Measurements from ENCODE around the gene TBATA. TPM values are rescaled to one million over a fixed set of nuclear protein-coding genes. Genes with fewer than 3 reads are reported as not detected.

Gene TBATA
- total RNA-seq, 2 donors from 2014 or later = not detected

- no peak for TF ChIP-seq CTCF (conservative IDR thresholded peaks at IDR 0.05)
These were observed 48.4 kb upstream of the TBATA start for GRCh38 chr10:70833601-70834000.

GRCh38 chr10:70832852-70833528 is 47.8 kb upstream of the TBATA start:
- H3K36me3 Mint-ChIP-seq (ENCODE audit: low read depth) = peaks cover 56% of the 10 kb centered on the region
- WGBS, 2 experiments (ENCODE audit: insufficient coverage in 1 of 2, insufficient read length in 1 of 2) = 80 to 97% methylated on average over 1 to 3 of the region's 3 CpGs
- TF ChIP-seq CTCF (conservative IDR thresholded peaks at IDR 0.05) = no peak
- no peak for DNase-seq
- H3K9me3 Mint-ChIP-seq = peaks cover 5% of the 10 kb centered on the region
- no peak overlapping the region for H3K9ac ChIP-seq (ENCODE audit: extremely low read depth, low read length, poor library complexity, severe bottlenecking)
- H3K36me3 ChIP-seq (ENCODE audit: control insufficient read depth, insufficient read depth, low read length) = peaks cover 77% of the 10 kb centered on the region
- H3K27me3 Mint-ChIP-seq (ENCODE audit: insufficient read depth) = no peaks in the 10 kb centered on the region
- no peak overlapping the region for H3K4me3 ChIP-seq (ENCODE audit: low read length)
- no peak overlapping the region for H3K4me3 Mint-ChIP-seq
- no peaks in the 10 kb centered on the region for H3K27me3 ChIP-seq (ENCODE audit: control insufficient read depth, insufficient read depth, low read length, poor library complexity, severe bottlenecking)
- peaks cover 16% of the 10 kb centered on the region for H3K9me3 ChIP-seq (ENCODE audit: control insufficient read depth, low read length)
- H3K4me1 Mint-ChIP-seq = peaks cover 20% of the 10 kb centered on the region
- no peak overlapping the region for H3K27ac Mint-ChIP-seq
- no peak overlapping the region for H3K27ac ChIP-seq (ENCODE audit: low read depth, low read length)
- H3K4me1 ChIP-seq (ENCODE audit: control insufficient read depth, insufficient read depth, low read length) = peaks cover 11% of the 10 kb centered on the region

More at GRCh38 chr10:70833601-70834000, 48.4 kb upstream of the TBATA start:
- peaks cover 16% of the 10 kb centered on the region for H3K4me1 Mint-ChIP-seq
- Histone ChIP-seq H3K4me3 (ENCODE audit: low read length) (no peak overlapping the region), H3K27me3 (ENCODE audit: control insufficient read depth, insufficient read depth, low read length, poor library complexity, severe bottlenecking) (no peaks in the 10 kb centered on the region), H3K36me3 (ENCODE audit: control insufficient read depth, insufficient read depth, low read length) (peaks cover 80% of the 10 kb centered on the region), H3K9me3 (ENCODE audit: control insufficient read depth, low read length) (peaks cover 17% of the 10 kb centered on the region), H3K27ac (ENCODE audit: low read depth, low read length) (no peak overlapping the region), H3K9ac (ENCODE audit: extremely low read depth, low read length, poor library complexity, severe bottlenecking) (no peak overlapping the region), H3K4me1 (ENCODE audit: control insufficient read depth, insufficient read depth, low read length) (peaks cover 10% of the 10 kb centered on the region)
- WGBS, 2 experiments (ENCODE audit: insufficient coverage in 1 of 2, insufficient read length in 1 of 2) = 97 to 100% methylated on average over 2 of the region's 2 CpGs
- DNase-seq = no peak
- H3K4me3 Mint-ChIP-seq = no peak overlapping the region
- H3K27me3 Mint-ChIP-seq (ENCODE audit: insufficient read depth) = no peaks in the 10 kb centered on the region
- peaks cover 61% of the 10 kb centered on the region for H3K36me3 Mint-ChIP-seq (ENCODE audit: low read depth)
- no peak overlapping the region for H3K27ac Mint-ChIP-seq
- H3K9me3 Mint-ChIP-seq = peaks cover 5% of the 10 kb centered on the region

GRCh38 chr10:70832221-70832620 is 47.0 kb upstream of the TBATA start:
- Mint-ChIP-seq H3K27me3 (ENCODE audit: insufficient read depth) (no peaks in the 10 kb centered on the region), H3K36me3 (ENCODE audit: low read depth) (peaks cover 52% of the 10 kb centered on the region), H3K4me3 (no peak overlapping the region), H3K4me1 (peaks cover 21% of the 10 kb centered on the region), H3K9me3 (peaks cover under 1% of the 10 kb centered on the region), H3K27ac (no peak overlapping the region)
- Histone ChIP-seq H3K36me3 (ENCODE audit: control insufficient read depth, insufficient read depth, low read length) (peaks cover 77% of the 10 kb centered on the region), H3K4me1 (ENCODE audit: control insufficient read depth, insufficient read depth, low read length) (peaks cover 11% of the 10 kb centered on the region), H3K27ac (ENCODE audit: low read depth, low read length) (no peak overlapping the region), H3K27me3 (ENCODE audit: control insufficient read depth, insufficient read depth, low read length, poor library complexity, severe bottlenecking) (no peaks in the 10 kb centered on the region), H3K9ac (ENCODE audit: extremely low read depth, low read length, poor library complexity, severe bottlenecking) (no peak overlapping the region), H3K4me3 (ENCODE audit: low read length) (no peak overlapping the region), H3K9me3 (ENCODE audit: control insufficient read depth, low read length) (peaks cover 8% of the 10 kb centered on the region)
- 93 to 100% methylated on average over 1 to 3 of the region's 3 CpGs for WGBS, 2 experiments (ENCODE audit: insufficient coverage in 1 of 2, insufficient read length in 1 of 2)
- no peak for DNase-seq
- TF ChIP-seq CTCF (conservative IDR thresholded peaks at IDR 0.05) = no peak
